Tibial nerve (tissue), 4 donors: ENCODE data around the gene LENEP.

Source experiments
- EP300 ChIP-seq, 2 donors: sonication (generic); formaldehyde crosslinking; IDR thresholded peaks; one replicate each; pipeline ENCODE4 v1.6.1; 2017; ENCODE audit warnings: antibody characterized with exemption in 2 of 2, mild to moderate bottlenecking in 1 of 2
- POLR2A ChIP-seq, 2 donors: fragments of 450-650 bp; IDR thresholded peaks; one replicate each; pipeline ENCODE4 v1.6.1; 2017; ENCODE audit warnings: antibody characterized with exemption in 2 of 2, mild to moderate bottlenecking in 2 of 2, moderate library complexity in 2 of 2
- TF ChIP-seq, protein P1 (sequence below), 5 experiments: fragments of 200-600 bp in 3 of 5; fragments of 450-650 bp in 2 of 5; sonication (generic) in 3 of 5; IDR thresholded peaks; one replicate each; pipeline ENCODE4 v1.5.1; 2016 to 2019; ENCODE audit warnings: antibody characterized with exemption in 5 of 5, mild to moderate bottlenecking in 3 of 5, moderate library complexity in 2 of 5

DNA sequence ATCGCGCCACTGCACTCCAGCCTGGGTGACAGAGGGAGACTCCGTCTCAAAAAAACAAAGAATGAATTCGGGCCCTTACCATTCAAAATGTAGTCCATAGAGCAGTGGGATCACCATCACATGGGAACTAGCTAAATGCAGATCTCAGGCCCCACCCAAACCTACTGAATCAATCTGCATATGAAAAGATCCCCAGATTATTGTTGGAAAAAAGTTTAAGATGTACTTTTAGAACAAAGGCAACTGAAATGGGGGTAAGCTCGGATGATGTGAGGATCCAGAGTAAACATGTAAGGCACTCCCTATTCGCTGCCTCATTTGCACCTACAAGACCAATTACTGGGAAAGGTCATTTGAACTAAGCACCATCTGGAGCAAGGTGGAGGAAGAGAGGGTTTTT lies 11.0 kb upstream of the LENEP start:
- TF ChIP-seq, protein P1, sequence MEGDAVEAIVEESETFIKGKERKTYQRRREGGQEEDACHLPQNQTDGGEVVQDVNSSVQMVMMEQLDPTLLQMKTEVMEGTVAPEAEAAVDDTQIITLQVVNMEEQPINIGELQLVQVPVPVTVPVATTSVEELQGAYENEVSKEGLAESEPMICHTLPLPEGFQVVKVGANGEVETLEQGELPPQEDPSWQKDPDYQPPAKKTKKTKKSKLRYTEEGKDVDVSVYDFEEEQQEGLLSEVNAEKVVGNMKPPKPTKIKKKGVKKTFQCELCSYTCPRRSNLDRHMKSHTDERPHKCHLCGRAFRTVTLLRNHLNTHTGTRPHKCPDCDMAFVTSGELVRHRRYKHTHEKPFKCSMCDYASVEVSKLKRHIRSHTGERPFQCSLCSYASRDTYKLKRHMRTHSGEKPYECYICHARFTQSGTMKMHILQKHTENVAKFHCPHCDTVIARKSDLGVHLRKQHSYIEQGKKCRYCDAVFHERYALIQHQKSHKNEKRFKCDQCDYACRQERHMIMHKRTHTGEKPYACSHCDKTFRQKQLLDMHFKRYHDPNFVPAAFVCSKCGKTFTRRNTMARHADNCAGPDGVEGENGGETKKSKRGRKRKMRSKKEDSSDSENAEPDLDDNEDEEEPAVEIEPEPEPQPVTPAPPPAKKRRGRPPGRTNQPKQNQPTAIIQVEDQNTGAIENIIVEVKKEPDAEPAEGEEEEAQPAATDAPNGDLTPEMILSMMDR (IDR thresholded peaks at IDR 0.05), result no peak
- TF ChIP-seq POLR2A (IDR thresholded peaks at IDR 0.05), result no peak
- TF ChIP-seq EP300 (IDR thresholded peaks at IDR 0.05), result no peak
